Uterus (tissue), 2 donors: ENCODE measurements around the gene TUFT1.

Experiments used
- POLR2A ChIP-seq, 2 donors: fragments of 450-650 bp; IDR thresholded peaks; one replicate each; pipeline ENCODE4 v1.6.1; 2016; ENCODE audit warnings: antibody characterized with exemption in 2 of 2, mild to moderate bottlenecking in 1 of 2, moderate library complexity in 1 of 2
- TF ChIP-seq, protein P1 (sequence below), 4 experiments: fragments of 200-600 bp in 2 of 4; fragments of 450-650 bp in 2 of 4; sonication (generic) in 2 of 4; IDR thresholded peaks; one replicate each; pipeline ENCODE4 v1.5.1; 2016 to 2019; ENCODE audit warnings: antibody characterized with exemption in 4 of 4, mild to moderate bottlenecking in 2 of 4, moderate library complexity in 1 of 4

DNA sequence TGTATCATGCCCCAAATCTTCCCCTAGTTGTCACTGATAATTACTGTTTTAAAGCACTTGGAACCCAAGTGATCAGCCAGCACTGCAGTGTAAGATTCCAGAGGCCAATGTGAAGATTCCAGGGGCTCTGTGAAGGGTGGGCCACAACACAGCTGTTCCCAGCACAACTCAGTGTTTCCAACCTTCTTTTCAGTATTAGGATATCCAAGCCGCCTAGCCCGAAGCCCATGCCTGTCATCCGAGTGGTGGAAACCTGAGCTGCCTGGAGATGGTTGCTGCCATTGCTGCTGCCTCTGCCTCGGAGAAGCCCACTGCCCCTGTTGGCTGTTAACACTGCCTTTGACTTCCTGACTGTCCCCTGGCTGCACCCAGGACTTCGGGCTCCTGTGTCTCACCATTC is 41.3 kb downstream of the TUFT1 start:
- TF ChIP-seq, protein P1, sequence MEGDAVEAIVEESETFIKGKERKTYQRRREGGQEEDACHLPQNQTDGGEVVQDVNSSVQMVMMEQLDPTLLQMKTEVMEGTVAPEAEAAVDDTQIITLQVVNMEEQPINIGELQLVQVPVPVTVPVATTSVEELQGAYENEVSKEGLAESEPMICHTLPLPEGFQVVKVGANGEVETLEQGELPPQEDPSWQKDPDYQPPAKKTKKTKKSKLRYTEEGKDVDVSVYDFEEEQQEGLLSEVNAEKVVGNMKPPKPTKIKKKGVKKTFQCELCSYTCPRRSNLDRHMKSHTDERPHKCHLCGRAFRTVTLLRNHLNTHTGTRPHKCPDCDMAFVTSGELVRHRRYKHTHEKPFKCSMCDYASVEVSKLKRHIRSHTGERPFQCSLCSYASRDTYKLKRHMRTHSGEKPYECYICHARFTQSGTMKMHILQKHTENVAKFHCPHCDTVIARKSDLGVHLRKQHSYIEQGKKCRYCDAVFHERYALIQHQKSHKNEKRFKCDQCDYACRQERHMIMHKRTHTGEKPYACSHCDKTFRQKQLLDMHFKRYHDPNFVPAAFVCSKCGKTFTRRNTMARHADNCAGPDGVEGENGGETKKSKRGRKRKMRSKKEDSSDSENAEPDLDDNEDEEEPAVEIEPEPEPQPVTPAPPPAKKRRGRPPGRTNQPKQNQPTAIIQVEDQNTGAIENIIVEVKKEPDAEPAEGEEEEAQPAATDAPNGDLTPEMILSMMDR (IDR thresholded peaks at IDR 0.05) = no peak
- no peak for TF ChIP-seq POLR2A (IDR thresholded peaks at IDR 0.05)
